HG02678 (cell line): ENCODE measurements around the gene AFF3.

ENCODE experiments used
- ATAC-seq: cut with Tn5 transposase; IDR thresholded peaks from one replicate; pipeline ENCODE4 v1.9.1; 2021; ENCODE audit warnings: mild to moderate bottlenecking, moderate library complexity; ENCODE audit not compliant: unreplicated experiment

Gene AFF3

DNA sequence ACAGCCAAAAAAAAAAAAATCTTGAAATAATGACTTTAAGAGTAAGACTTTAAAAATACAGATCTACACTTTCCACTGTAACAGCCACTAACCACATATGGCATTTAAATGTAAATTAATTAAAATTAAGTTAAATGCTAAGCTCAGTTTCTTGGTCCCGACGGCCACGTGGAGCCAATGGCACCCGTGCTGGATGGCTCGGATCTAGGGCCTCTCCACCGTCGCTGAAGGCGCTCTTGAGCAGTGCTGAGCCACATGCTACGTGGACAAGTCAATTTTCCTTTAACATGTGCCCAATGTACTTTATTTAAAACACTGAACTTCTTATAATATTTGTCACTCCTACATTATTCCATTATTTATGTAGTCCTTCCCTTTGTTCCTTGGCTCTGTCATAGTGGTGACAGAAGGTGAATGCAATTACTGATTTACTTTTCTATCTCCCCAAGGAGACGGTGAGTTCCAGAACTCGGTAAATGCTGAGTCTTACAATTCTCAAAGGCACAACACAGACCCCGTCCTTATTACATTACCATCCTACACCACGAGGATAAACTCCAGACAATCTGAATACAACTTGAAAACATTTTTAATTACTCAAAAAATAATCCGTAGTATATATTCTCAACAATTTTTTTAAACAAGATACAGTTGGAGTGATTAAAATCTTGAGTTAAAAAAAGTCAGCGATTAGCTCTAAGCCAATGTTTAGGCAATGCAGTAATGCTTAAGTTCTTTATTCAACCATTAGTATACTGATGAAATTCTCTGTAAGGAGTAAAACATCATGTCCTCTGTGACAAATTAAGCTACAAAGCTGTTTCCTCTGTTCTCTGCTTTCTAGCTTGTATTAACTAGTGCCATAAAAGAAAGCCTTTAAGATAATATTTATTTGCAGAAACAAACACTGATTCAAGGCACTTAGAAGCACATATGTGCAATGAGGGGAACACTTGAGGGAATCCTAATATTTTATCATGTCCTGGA is 95.1 kb downstream of the AFF3 start:
- ATAC-seq = no peak

GRCh38 chr2:100045000-100045399 is 97.4 kb downstream of the AFF3 start:
- ATAC-seq = no peak

DNA sequence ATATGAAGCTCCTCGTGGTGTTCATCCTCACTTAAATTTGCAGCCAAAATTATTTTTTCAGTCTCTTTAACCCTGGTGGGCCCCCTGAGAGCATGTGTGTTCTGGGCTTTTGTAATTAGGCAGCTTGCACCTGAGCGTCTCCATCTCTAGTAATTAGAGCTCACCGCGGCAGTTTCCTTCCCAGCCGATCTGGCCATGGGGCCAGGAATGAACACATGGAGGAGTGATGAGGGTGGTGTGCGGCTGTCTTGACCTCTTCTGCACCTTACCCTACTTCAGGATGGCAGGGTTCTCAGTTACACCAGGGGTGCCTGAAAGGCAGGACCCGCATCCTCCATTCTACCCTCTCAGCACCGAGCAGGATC is 98.5 kb downstream of the AFF3 start:
- no peak for ATAC-seq

DNA sequence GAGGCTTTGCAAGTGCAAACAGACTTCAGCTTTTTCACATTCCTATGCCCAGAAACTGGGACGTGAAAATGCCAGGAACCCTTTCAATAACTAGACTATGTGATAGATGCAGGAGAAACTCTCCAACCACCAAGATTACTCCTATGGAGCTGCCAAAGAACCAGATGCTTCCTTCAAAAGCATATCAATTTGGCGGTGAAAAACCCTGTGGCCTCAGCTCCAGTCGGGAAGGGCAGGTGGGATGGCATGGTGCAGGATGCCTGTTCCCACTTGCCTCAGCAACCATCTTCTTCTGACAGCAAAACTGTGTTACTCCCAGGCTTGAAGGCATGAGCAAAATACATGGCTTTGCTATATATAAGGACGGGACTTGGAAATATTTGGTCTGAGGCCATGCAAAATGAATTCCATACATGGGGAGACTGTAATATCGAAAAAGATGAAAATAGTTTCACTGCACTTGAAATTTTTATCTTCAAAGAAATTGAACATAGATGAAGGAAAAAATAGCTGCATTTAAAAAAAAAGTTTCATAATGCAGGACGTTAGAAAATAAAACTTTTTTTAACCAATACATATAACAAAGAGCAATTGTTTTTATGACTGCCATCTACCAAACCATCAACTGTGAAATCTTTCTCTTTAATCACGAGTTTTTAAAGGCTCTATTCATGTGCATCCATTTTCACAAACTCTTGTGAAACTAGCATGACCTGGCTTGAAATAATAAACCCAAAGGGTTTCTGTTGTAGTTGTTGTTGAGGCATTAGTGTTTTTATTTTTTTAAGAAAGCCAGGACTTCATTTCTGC is 99.1 kb downstream of the AFF3 start:
- no peak for ATAC-seq

GRCh38 chr2:100042562-100042961 is 99.8 kb downstream of the AFF3 start:
- no peak for ATAC-seq

DNA sequence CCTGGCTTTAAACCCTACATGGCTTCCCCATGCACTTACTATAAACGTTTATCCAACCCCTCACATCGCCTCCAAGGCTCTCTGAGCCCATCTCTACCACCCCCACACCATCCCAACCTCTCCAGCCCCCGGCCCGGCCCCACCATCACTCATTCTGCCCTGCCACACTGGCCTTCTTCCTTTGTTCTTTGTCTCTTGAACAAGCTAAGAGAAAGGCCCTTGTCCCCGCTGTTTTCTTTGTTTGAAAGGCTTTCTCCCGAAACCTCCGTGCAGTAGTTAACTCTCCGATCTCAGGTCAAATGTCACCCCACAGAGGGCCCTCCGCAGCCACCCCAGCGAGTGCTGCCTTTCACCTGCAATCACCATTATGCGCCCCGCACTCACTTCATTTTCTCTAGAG is 100.4 kb downstream of the AFF3 start:
- ATAC-seq = no peak

DNA sequence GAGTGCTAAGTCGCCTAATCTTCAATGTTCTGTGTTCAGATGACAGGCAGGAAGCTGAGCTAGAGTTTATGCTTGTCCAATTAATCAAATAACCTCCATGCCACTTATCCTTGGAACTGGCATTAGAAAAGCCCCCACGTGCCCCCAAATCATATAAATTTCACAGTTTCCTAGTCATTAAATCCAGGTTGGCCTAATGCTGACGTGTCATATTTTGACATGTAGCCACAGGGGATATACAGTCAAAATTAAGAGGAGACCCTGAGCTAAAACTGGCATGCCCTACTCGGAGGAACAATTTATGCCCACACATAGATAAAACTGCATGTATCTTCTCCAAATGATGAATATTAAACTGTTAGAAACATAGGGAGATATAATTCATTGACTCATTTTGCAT is 101.0 kb downstream of the AFF3 start:
- ATAC-seq = no peak

GRCh38 chr2:100040906-100041305 is 101.5 kb downstream of the AFF3 start:
- no peak for ATAC-seq

- no peak for ATAC-seq
Observed at GRCh38 chr2:100039291-100039980, 103.0 kb downstream of the AFF3 start.

DNA sequence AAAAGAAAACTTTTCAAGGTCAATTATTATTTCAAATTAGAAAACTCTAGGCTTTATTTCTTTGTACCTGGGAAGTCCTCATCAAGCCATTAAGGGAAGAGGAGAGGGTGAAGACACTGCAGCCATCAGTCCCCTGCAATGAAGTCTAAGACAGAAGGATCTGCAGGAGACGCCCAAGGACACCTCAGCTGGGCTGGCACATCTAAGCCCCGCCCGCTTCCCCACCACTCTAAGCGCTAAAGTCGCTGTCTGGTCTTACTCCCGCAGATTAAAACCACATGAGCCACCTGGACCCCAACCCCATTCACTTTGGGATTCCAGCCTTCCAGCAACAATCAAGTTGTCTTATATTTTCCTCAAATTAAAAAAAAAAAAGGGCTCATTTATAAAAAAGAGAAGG is 104.4 kb downstream of the AFF3 start:
- no peak for ATAC-seq

DNA sequence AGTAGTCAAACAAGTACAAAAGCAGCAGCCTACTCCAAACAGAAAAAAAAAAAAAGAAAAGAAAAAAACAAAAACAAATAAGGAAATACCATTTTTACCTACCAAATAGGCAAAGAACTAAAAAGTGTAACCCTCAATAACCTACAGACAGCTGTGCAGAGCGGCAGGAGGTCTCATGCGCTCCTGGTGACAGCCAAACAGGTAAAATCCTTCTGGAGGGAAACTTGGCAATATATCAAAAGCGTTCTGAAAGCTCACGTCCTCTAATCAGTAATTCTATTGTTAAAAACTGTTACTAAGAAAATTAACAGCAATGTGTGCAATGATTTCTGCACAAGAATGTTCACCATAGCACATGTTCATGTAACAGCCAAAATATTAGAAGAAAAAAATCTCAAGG is 105.6 kb downstream of the AFF3 start:
- ATAC-seq = no peak

GRCh38 chr2:100036026-100036425 is 106.4 kb downstream of the AFF3 start:
- no peak for ATAC-seq

DNA sequence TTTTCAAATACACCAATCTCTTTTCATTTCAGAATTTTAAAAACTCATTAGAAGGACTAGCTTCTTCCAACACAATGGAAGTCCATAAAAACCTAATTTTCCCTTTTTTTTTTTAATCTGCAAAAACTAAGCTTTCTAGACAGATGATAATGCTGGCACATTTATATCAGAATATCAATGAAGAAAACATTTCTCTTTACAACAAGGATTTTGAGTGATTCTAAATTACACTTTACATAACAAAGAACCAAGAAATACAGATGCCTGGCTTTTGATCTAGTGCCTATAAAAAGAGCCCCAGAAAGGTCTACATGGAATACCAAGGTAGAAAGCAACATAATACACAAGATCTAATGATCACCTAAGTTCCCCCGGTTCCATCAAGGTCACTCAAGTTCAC is 108.0 kb downstream of the AFF3 start:
- ATAC-seq = no peak

GRCh38 chr2:100033976-100034375 is 108.4 kb downstream of the AFF3 start:
- no peak for ATAC-seq

DNA sequence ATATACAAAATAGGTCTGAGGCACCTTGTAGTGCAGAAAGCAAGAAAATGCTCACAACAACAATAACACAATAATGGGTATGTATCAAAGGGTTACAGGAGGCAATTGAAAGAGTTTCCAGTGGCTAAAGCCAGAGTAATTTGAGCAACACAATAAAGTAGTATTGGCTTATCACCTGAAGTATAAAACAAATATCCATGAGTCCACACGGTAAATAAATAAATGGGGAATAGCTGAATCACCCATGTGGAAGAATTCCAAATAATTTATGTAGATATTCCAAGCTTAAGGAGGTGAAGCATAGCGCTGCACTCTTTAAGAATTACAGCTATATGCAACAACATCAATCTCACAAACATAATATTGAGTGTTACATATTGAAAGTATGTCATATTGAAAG is 110.8 kb downstream of the AFF3 start:
- no peak for ATAC-seq

- no peak for ATAC-seq
Observed at GRCh38 chr2:100029460-100029859, 112.9 kb downstream of the AFF3 start.

DNA sequence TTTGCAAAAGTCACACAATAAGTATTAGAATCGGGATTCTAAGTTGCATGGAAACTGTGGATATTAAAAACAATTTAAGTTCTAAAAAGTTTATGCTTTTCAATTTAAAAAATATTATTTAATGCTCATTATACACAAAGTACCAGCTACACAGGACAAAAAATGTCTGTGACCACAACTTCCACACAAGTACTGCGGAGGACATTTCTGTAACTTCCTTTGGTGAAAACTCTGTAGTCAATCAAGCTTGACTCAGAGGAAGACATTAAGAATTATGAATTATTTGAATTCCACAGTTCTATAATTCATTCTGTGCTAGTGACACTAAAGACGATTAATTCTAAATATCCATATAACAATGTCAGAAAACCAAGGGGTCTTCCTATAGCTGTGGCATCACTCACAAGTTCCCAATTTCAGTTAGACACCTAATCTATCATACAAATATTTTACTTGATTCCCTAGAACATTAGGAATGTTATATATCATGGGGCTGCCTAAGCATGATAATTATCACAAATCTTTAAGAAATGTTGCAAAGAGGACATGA is 120.5 kb downstream of the AFF3 start:
- no peak for ATAC-seq

DNA sequence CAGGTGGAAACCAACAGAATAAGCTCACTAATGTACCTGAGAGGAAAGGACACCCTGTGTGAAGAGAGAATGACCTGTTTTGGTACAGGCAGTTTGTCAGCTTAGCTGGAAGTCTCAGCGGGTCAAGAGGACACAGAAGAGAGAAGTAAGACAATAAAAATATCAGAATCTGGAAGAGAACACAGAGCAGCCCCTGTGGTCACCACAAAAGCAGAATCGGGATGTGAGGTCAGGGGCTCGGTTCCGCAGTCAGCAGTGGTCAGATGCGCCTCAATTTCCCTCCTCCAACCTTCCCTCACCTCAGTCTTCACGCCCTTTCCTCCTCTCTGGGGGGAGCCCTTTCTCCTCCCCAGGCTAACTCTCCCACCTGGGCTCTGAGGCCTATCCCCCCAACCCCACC is 122.9 kb downstream of the AFF3 start:
- ATAC-seq = no peak

DNA sequence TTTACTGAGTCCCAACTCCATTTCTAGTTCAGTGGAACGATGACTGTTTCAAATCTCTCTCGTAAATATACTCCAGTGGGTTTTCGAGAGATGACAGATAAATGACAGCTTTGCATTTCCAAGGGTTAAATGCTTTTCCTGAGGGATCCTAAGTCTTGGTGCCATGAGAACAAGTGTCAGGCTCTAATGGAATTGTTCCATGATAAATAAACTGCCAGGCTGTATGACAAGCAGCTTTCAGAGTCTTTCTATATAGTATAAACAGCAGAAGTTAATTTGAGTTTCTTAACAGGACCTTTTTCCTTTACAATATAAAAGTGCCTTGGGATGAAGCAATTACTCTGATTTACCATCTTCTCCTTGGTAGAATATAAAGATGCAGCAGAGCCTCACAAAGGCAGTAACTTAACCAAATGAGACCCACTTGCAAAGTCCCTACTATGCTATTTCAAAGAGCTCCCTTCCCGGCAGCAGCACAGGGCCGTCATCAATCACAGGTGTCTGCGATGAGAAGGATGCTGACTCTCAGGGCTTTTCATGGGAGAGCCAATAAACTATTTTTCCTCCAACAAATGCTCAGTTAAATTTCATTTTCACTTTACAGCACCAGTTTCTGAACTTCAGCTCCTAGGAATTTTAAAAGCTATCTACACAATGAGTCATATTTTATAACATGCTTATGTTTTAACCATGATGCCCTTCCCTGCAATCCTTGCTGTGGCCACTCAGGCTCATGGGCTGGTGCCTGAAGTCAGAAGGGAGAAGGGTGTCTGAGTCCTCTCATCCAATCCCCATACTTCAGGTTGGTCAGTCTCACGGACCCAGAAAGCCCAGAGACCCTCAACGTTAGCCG is 123.8 kb downstream of the AFF3 start:
- no peak for ATAC-seq

- no peak for ATAC-seq
Observed at GRCh38 chr2:100017633-100018032, 124.8 kb downstream of the AFF3 start.
